ENCODE measurements around the gene LIN9.
"Not testable (repeated sequence)": the region's sequence is repeated elsewhere in the genome, so short reads cannot be mapped to it uniquely, and the experiment has no call there.

The LIN9 gene

DNA sequence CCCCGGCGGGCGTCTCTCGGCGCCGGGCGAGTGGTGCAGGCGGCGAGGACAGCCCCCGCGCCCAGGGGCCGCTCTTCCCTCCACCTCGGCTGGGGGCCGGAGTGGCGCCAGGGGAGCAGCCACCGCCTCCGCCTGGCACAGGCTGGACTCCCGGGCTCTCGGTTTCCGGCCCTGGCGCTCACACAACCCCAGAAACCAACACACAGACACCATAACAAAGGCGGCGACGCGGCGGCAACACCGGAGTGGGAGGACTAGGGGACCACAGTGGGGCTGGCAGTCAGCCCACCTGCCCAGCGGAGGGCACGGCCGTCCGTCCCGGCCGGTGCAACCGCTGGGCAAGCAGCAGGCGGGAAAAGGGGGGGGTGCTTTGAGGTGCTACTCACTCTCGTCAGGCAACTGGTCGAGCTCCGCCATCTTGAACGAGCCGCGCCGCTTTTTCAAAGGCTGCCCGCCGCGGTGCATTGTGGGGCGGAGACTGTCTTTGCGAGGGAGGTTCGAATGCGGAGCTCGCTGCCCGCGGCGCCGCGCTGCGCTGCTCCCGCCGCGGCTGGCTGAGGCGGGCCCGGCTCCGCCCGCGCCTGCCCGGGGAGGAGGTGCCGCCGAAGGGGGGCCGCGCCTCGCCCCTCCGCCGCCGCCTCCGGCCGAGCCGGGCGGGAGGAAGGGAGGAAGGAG lies at the start of gene LIN9:
Gene LIN9, minus strand, starts transcription at position 442 of the 675 bp plus-strand sequence. Its CDS starts 25 bp downstream, at position 417.
- DNase-seq, result peak; percentile 87

DNA sequence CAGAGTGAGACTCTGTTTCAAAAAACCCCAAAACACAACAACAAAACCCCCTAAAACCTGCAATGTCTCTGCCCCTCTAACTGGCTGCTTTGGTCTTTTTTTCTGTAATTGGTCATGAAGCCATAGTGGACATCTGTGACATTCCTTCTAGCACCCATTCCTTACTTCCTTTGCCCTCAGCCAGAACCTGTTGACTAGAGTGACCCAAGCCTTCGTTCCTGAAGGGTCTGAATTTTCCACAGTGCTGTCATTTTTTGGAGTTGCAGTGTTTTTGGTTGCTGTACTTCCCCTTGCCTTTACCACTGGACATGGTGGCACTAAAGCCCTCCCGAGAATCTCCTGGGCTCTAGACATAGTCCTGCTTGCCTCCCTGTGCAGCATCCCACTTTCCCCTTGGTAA lies 48.5 kb upstream of the LIN9 start:
- no peak for DNase-seq

- no peak for DNase-seq
Measured at GRCh38 chr1:226355669-226356551, 46.9 kb upstream of the LIN9 start.

DNA sequence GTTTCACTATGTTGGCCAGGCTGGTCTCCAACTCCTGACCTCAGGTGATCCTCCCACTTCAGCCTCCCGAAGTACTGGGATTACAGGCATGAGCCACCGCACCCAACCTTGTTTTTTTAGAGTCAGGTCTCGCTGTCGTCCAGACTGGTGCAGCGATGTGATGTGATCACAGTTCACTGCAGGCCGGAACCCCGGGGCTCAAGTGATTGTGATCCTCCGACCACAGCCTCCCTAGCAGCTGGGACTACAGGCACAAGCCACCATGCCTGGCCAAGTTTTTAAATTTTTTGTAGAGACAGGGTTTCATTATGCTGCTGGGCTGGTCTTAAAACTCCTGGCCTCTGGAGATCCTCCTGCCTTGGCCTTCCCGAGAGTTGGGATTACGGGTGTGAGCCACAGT lies 46.1 kb upstream of the LIN9 start:
- no peak for DNase-seq

DNA sequence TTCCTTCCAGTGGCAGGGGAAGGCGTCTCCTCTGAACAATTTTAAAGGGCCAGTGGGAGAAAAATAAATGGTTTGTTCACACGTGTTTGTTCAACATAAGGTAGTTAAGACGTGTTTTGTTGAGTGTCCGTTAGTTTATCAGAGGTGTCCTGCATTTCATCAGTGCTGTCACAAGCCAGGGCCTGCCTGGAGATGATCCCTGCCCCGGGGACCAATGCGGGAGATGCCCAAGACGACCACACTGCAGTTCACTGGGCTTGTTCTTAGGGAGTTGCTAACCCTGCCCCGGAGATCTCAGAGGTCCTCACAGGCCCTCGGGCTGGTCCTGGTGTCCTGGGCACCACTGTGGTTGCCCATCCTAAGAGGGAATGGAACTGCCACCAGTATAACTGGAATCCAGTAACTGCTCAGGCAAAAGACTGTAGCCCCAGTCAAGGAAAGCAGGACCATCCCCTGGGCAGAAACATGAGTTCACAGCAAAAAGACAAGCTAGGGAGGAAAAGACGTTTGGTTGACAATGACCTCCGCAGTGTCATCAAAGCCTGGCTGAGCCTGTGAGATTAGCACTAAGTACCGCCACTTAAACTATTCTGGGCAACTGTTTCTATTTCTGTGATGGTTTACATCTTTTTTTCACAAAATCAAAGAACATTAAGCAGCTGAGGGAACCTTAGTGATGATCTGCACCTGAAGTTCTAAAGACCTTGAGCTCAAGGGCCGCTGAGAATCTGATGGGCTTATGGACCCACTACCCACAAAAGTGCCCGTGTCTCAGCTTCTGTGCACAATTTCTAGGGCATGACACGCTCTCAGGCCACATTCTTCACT lies 44.9 kb upstream of the LIN9 start:
- no peak for DNase-seq

DNA sequence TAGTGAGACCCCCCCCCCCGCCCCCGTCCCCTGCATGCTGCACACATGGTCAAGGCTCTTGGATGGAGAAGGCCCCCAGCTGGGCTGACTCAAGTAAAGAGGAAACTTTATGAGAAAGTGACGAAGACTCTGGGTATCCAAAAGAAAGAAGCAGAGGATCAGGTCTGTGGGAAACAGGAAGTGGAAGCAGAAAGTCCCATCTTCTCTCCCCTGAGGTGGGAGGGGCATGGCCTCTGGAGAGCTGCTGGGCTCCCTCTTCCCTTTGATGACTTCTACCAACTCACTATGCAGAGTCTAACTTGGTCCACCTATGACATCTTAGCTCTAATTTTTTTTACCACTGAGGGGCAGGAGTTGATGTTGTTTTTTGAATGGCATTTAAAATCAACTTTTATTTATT lies 42.7 kb upstream of the LIN9 start:
- no peak for DNase-seq

DNA sequence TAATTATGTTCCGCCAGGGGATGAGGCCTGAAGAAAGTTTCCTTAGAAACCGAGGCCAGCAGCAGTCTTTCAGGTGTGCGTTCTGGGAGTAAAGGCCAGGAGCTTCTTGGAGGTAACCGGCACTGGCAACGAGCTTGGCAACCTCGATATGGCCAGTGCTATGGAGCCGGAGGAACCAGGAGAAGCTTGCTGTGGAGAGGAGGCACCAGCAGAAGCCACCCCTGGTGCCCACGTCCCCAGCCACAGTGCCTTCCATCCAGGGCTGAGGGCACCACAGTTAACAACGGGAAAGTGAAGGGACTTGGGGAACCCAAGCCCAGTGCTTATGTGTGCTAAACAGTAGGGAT lies 41.5 kb upstream of the LIN9 start:
- no peak for DNase-seq

GRCh38 chr1:226349801-226350518 lies 41.0 kb upstream of the LIN9 start:
- DNase-seq, result peak; percentile 75

- no peak for DNase-seq
Measured at GRCh38 chr1:226349081-226349480, 40.1 kb upstream of the LIN9 start.

- no peak for DNase-seq
Measured at GRCh38 chr1:226344441-226345259, 35.7 kb upstream of the LIN9 start.

DNA sequence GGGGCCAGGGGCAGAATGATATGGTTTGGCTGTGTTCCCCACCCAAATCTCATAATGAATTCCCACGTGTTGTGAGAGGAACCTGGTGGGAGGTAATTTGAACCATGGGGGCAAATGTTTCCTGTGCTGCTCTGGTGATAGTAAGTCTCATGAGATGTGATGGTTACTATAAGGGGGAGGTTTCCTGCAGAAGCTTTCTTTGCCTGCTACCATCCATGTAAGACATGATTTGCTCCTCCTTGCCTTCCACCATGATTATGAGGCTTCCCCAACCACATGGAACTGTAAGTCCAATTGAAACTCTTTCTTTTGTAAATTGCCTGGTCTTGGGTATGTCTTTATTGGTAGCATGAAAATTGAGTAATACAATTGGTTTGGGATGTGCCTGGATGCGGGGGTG lies 33.7 kb upstream of the LIN9 start:
- no peak for DNase-seq

DNA sequence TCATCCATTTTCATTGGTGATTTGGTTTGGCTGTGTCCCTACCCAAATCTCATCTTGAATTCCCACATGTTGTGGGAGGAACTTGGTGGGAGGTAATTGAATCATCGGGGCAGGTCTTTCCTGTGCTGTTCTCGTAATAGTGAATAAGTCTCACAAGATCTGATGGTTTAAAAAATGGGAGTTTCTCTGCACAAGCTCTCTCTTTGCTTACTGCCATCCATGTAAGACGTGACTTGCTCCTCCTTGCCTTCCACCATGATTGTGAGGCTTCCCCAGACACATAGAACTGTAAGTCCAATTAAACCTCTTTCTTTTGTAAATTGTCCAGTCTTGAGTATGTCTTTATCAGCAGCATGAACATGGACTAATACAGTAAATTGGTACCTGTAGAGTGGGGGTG lies 31.1 kb upstream of the LIN9 start:
- DNase-seq, result not testable (repeated sequence)

DNA sequence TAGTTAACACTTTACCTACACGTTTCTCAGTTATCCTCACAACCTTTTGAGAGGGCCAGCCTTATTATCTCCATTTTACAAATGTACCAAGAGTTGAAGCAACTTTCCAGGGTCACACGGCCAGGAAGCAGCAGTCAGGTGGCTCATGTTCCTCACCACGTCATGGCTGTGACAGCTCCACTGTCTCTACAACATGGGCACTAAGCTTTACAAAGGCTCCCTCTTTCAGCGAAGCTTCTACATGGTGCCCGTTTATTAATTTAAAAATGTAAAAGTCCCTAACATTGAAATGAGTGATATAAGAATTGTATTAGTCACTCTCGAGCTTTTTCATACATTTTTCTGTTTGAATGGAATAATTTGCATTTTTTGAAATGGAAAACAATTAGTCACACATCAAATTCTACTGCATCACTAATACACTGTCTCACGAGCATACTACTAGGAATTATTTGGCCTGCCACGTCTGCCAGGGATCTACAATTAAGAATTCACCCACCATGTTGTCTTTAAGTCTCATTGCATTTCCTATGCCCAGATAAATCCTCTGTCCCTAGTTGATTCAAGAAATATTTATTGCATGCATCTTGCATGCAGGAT lies 28.4 kb upstream of the LIN9 start:
- DNase-seq, result no peak

DNA sequence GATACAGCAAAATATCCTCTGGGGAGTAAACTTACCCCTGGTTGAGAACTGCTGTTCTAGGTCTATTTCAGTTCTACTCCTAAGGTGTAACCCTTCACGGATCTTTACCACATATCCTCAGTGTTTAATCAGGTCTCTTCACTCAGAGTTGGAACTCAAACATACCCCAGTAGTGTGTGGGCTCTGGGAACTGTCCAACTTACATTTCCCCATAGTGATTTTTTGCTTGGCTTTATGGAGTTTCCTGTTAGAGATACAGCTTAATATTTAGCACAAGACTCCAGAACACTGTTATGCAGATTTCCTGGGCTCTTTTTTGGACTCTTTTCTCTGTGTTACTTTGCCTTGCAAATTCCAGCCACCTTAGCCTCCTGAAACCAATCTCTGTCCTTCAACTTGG lies 26.7 kb upstream of the LIN9 start:
- no peak for DNase-seq

- no peak for DNase-seq
Measured at GRCh38 chr1:226332947-226333346, 24.0 kb upstream of the LIN9 start.

DNA sequence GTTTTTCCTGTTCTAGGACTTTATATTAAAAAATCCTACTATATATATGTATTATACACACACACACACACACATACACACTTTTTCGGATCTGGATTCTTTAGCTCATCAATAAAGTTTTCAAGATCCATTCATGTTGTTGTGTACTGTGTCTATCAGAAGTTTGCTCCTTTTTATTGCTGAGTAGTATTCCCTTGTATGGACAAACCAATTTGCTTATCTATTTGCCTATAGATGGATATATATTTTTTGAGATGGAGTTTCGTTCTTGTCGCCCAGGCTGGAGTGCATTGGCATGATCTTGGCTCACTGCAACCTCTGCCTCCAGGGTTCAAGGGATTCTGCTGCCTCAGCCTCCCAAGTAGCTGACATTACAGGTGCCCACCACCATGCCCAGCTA lies 20.3 kb upstream of the LIN9 start:
- DNase-seq, result no peak

GRCh38 chr1:226327761-226328162 lies 18.8 kb upstream of the LIN9 start:
- DNase-seq, result no peak

DNA sequence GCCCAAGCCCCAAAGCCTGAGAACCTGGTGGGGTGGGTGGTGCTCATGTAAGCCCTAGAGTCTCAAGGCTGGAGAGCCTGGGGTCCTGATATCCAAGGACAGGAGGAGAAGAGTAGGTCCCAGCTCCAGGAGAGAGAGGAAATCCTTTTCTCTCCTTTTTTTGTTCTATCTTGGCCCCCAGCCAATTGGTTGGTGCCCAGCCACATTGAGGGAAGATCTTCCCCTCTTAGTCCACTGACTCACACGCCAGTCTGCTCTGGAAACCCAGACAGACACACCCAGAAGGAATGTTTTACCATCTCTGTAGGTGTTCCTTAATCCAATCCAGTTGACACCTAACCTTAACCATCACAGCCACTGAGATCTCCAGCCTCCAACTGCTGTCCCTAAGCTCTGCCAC lies 16.2 kb upstream of the LIN9 start:
- DNase-seq, result no peak

GRCh38 chr1:226324479-226324878 lies 15.5 kb upstream of the LIN9 start:
- no peak for DNase-seq

DNA sequence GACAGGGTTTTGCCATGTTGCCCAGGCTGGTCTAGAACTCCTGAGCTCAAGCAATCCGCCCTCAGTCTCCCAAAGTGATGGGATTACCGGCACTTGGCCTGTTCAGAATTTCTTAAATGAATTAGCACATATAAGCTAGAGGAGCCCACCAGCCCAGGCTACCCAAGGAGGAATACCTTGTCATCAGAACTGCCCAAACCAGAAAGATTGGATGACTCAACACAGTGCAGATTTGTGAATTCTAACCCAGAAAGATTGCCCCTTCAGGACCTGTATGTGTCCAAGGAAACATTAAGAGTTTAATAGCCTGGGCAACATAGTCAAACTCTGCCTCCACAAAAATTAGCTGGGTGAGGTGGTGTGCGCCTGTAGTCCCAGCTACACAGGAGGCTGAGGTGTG lies 14.0 kb upstream of the LIN9 start:
- no peak for DNase-seq

DNA sequence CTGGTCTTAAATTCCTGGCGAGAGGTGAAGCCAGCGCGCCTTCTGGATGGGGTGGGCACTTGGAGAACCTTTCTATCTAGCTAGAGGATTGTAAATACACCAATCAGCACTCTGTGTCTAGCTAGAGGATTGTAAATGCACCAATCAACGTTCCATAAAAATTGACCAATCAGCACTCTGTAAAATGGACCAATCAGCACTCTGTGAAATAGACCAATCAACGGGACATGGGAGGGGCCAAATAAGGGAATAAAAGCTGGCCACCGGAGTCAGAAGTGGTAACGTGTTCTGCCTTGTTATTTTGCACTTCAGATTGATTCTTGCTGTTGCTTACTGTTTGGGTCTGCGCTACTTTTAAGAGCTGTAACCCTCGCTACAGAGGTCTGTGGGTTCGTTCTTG lies 12.0 kb upstream of the LIN9 start:
- DNase-seq, result no peak

DNA sequence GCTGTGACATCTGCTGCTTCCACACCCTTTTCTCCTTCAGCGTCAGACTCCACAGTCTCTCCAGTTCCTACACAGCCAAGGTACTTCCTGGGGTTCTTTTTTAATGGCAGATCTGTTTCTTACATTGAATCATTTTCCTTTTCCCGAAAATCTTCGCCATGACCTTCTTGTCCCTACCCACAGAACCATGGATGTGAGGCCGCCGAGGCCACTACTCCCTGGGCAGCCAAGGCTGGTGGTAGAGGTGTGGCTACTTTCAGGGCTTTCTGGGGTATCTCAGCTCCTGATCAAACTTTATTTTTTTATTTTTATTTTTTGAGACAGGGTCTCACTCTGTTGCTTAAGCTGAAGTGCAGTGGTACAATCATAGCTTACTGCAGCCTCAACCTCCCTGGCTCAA lies 9.5 kb upstream of the LIN9 start:
- DNase-seq, result no peak

All from GDM1 (cell line).